GM12878 (cell line): ENCODE measurements around the gene VNN1. TPM values are rescaled to one million over a fixed set of nuclear protein-coding genes. Genes with fewer than 3 reads are reported as not detected.

Experiments
- ATAC-seq: fragments of 200-7000 bp; cut with Tn5 transposase; 3 replicates; pipeline ENCODE4 v1.9.1; 2020; ENCODE audit warnings: mild to moderate bottlenecking, moderate library complexity
- BruUV-seq: library from RNA; stranded (reverse); fragments of 400-500 nt; replicated peaks from 2 replicates; lab custom pipeline; 2021; lab: Mats Ljungman, UMichigan
- CTCF ChIA-PET: fragments of 300-600 bp; sonication (Branson Sonifier 250); formaldehyde crosslinking; extraction: SDS; loops from one replicate; lab custom pipeline; 2021; ENCODE audit warnings: inconsistent platforms; lab: Yijun Ruan, JAX
- POLR2A ChIA-PET: fragments of 350-600 bp; formaldehyde crosslinking; extraction: SDS; loops from one replicate; lab custom pipeline; 2021; ENCODE audit warnings: inconsistent platforms; lab: Charles Lee
- RAD21 ChIA-PET: fragments of 300-600 bp; sonication (Branson Sonifier 250); formaldehyde crosslinking; loops from one replicate; lab custom pipeline; 2023; ENCODE audit warnings: antibody characterized with exemption; ENCODE audit not compliant: unreplicated experiment; lab: Charles Lee
- SMC1A ChIA-PET: fragments of 300-600 bp; sonication (Branson Sonifier 250); formaldehyde crosslinking; loops from one replicate; lab custom pipeline; 2023; ENCODE audit not compliant: unreplicated experiment, uncharacterized antibody; lab: Charles Lee
- DNase-seq: peaks from one replicate; pipeline ENCODE4 v3.0.0-alpha.2; 2011; ENCODE audit warnings: low read depth, low spot score
- FAIRE-seq: peaks from 3 replicates; lab custom pipeline; 2011; peaks lifted over from hg19 to GRCh38; lab: Jason Lieb, UNC
- H2AFZ ChIP-seq: 2 replicates; pipeline ENCODE4 v1.6.0; 2011; ENCODE audit warnings: low read depth, low read length, control low read depth; ENCODE audit not compliant: control insufficient read depth
- H3K27ac ChIP-seq: 2 replicates; pipeline ENCODE4 v1.5.1; 2011; ENCODE audit warnings: control low read depth; ENCODE audit not compliant: control insufficient read depth, insufficient read depth
- H3K27me3 ChIP-seq, 2 experiments: replicated peaks in 1 of 2; 2 replicates each; pipeline versions ENCODE4 v1.6.0 to v1.6.1; 2011; ENCODE audit warnings: low read length in 1 of 2; ENCODE audit not compliant: control insufficient read depth in 2 of 2, insufficient read depth in 2 of 2
- H3K36me3 ChIP-seq, 2 experiments: 2 replicates each; pipeline ENCODE4 v1.5.1; 2011; ENCODE audit warnings: low read length in 1 of 2; ENCODE audit not compliant: control insufficient read depth in 2 of 2, insufficient read depth in 2 of 2
- H3K4me1 ChIP-seq: 2 replicates; pipeline ENCODE4 v1.6.1; 2011; ENCODE audit warnings: mild to moderate bottlenecking, low read length, moderate library complexity, mixed read lengths; ENCODE audit not compliant: control insufficient read depth, insufficient read depth
- H3K4me2 ChIP-seq: 2 replicates; pipeline ENCODE4 v1.6.0; 2011; ENCODE audit warnings: control low read depth; ENCODE audit not compliant: control insufficient read depth, insufficient read depth
- H3K4me3 ChIP-seq: fragments of 200-600 bp; sonication (generic); 2 replicates; pipeline ENCODE4 v1.5.1; 2016
- H3K79me2 ChIP-seq: 2 replicates; pipeline ENCODE4 v1.6.0; 2011; ENCODE audit warnings: low read length; ENCODE audit not compliant: control insufficient read depth, insufficient read depth
- H3K9ac ChIP-seq: 2 replicates; pipeline ENCODE4 v1.8.0; 2011; ENCODE audit warnings: low read length, control low read depth, mixed read lengths; ENCODE audit not compliant: control insufficient read depth, insufficient read depth
- H3K9me3 ChIP-seq: replicated peaks from 3 replicates; pipeline ENCODE4 v1.5.1; 2011; ENCODE audit warnings: mild to moderate bottlenecking, low read length; ENCODE audit not compliant: control insufficient read depth, insufficient read depth
- H4K20me1 ChIP-seq: 2 replicates; pipeline ENCODE4 v1.6.0; 2011; ENCODE audit not compliant: control insufficient read depth, insufficient read depth
- BCL3 ChIP-seq: IDR thresholded peaks from 2 replicates; pipeline ENCODE4 v1.6.1; 2011; ENCODE audit warnings: borderline replicate concordance, low read depth, mild to moderate bottlenecking, moderate library complexity, low read length; ENCODE audit not compliant: insufficient read depth, poor library complexity, severe bottlenecking
- ELK1 ChIP-seq: IDR thresholded peaks from 2 replicates; pipeline ENCODE4 v1.6.1; 2012; ENCODE audit warnings: low read depth, low read length, improper control_type of control experiment
- MTA3 ChIP-seq: IDR thresholded peaks from 2 replicates; pipeline ENCODE4 v1.6.1; 2012; ENCODE audit warnings: low read length, inconsistent platforms, borderline replicate concordance
- NFXL1 ChIP-seq: fragments of 450-650 bp; IDR thresholded peaks from 2 replicates; pipeline ENCODE4 v1.6.1; 2017; ENCODE audit warnings: antibody characterized with exemption, mild to moderate bottlenecking, borderline replicate concordance
- PKNOX1 ChIP-seq: fragments of 450-650 bp; IDR thresholded peaks from 2 replicates; pipeline ENCODE4 v1.6.1; 2016; ENCODE audit warnings: mild to moderate bottlenecking
- POU2F2 ChIP-seq: IDR thresholded peaks from 3 replicates; pipeline ENCODE4 v1.6.1; 2011; ENCODE audit warnings: low read depth, mild to moderate bottlenecking, low read length, borderline replicate concordance
- TCF3 ChIP-seq: IDR thresholded peaks from 2 replicates; pipeline ENCODE4 v1.6.1; 2012; ENCODE audit warnings: low read depth, mild to moderate bottlenecking, low read length, borderline replicate concordance; ENCODE audit not compliant: insufficient read depth
- ZBTB40 ChIP-seq: fragments of 450-650 bp; IDR thresholded peaks from 2 replicates; pipeline ENCODE4 v1.6.1; 2016; ENCODE audit warnings: mild to moderate bottlenecking, moderate library complexity, borderline replicate concordance
- ZZZ3 ChIP-seq: IDR thresholded peaks from 2 replicates; pipeline ENCODE4 v1.6.1; 2011; ENCODE audit warnings: low read depth; ENCODE audit not compliant: control insufficient read depth, insufficient read length
- WGBS: methylation state at CpG from one replicate; pipeline ENCODE4 v1.1.6; 2016; ENCODE audit warnings: low lambda C conversion rate; ENCODE audit not compliant: insufficient replicate concordance, insufficient coverage; ENCODE audit errors: missing lambda C conversion rate; 5-methylcytosine and 5-hydroxymethylcytosine counted together
- in situ Hi-C: fragments of 300-500 bp; cut with MboI; formaldehyde crosslinking; loops from 9 replicates; pipeline ENCODE4 v1.14.3; 2018; ENCODE audit warnings: mixed read lengths
- intact Hi-C: fragments of 100-400 bp; cut with micrococcal nuclease; formaldehyde crosslinking; loops from one replicate; pipeline ENCODE4 v1.14.2; 2022; ENCODE audit not compliant: unreplicated experiment
- polyA plus RNA-seq, 11 experiments: library from polyadenylated mRNA; depleted of rRNA in 4 of 11; unstranded in 6 of 11; stranded (reverse) in 5 of 11; fragments of >200 nt; fragmentation: Nextera tagmentation in 4 of 11; fragmentation: Illumina TruSeq in 1 of 11; extraction: Ambion mirVana in 4 of 11; extraction: Trizol in 1 of 11; gene quantifications; 1 replicate in 1 of 11; 2 replicates in 10 of 11; pipeline versions ENCODE4 v1.2.1 to v1.2.3, GENCODE V29; 2011 to 2016; ENCODE audit warnings: inconsistent platforms in 2 of 11, missing spikeins in 2 of 11, low read depth in 1 of 11
- total RNA-seq, 4 experiments: library from RNA; depleted of rRNA in 3 of 4; stranded (reverse); fragments of >200 nt in 3 of 4; fragmentation: Illumina TruSeq in 1 of 4; extraction: Trizol in 1 of 4; gene quantifications; 2 replicates each; pipeline versions ENCODE4 v1.2.1 to v1.2.3, GENCODE V29; 2013 to 2021

VNN1 gene
- total and polyA plus RNA-seq, 10 of the 15 experiments (the other 5 are each of a cell fraction or from before 2014, with no cell fraction given): not detected

- Histone ChIP-seq H2AFZ (no peak overlapping the region), H3K4me2 (no peak overlapping the region), H3K4me3 (no peak overlapping the region), H3K27me3 (no peaks in the 10 kb centered on the region), H3K79me2 (no peaks in the 10 kb centered on the region), H3K36me3 (no peaks in the 10 kb centered on the region), H3K9ac (no peak overlapping the region), H3K4me1 (no peaks in the 10 kb centered on the region), H3K9me3 (no peaks in the 10 kb centered on the region), H4K20me1 (no peaks in the 10 kb centered on the region), H3K27ac (no peak overlapping the region)
- POLR2A ChIA-PET: interaction anchor here (1.0 kb wide), 1 partner anchor 217 kb away, joined by 8 read pairs; no protein-coding TSS in a partner anchor
- 95% methylated on average over 1 of the region's 1 CpG for WGBS
- no peak for ATAC-seq
- no peak for FAIRE-seq
- CTCF ChIA-PET: interaction anchor here (0.7 to 1.0 kb wide), 2 partner anchors 23 to 31 kb away, joined by 3 to 4 read pairs; no protein-coding TSS in a partner anchor
- BruUV-seq: no TSS peak
- intact Hi-C loops: no loop called here
- RAD21 ChIA-PET: no interaction called here
- no peak for DNase-seq
- SMC1A ChIA-PET: interaction anchor here (0.6 to 1.8 kb wide), 2 partner anchors 11 to 843 kb away, joined by 3 to 7 read pairs; no protein-coding TSS in a partner anchor
- in situ Hi-C loops: no loop called here
- TF ChIP-seq NFXL1 (no peak), PKNOX1 (no peak), POU2F2 (no peak), ELK1 (no peak), MTA3 (no peak), ZBTB40 (no peak), BCL3 (no peak), TCF3 (no peak), ZZZ3 (no peak)
These were observed 27.4 kb upstream of the VNN1 start for GRCh38 chr6:132741281-132741680.
